GOT3 (cell line): Measurements from ENCODE around the gene TYR.
"Not testable (repeated sequence)": the region's sequence is repeated elsewhere in the genome, so short reads cannot be mapped to it uniquely, and the experiment has no call there.

Experiments
- DNase-seq: peaks from one replicate; lab custom pipeline; 2025; ENCODE audit warnings: mixed read lengths; lab: John Stamatoyannopoulos, UW

Gene TYR

DNA sequence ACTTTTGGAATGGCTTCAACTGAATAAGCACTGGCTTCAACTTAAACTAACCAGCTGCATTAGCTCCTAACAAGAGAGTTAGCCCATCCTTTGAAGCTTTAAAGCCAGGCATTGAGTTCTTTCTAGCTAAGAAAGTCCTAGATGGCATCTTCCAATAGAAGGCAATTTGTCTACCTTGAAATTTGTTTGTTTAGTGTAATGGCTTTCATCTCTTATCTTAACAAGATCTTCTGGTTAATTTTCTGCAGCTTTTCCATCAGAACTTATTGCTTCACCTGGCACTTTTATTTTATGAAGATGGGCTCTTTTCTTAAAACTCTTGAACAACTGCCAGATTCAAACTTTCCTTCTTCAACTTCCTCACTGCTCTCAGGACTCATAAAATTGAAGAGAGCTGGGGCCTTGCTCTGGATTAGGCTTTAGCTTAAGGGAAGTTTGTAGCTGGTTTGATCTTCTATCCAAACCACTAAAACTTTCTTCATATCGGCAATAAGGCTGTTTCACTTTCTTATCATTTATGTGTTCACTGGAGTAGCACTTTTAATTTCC is 94.9 kb downstream of the TYR start:
- not testable (repeated sequence) for DNase-seq

DNA sequence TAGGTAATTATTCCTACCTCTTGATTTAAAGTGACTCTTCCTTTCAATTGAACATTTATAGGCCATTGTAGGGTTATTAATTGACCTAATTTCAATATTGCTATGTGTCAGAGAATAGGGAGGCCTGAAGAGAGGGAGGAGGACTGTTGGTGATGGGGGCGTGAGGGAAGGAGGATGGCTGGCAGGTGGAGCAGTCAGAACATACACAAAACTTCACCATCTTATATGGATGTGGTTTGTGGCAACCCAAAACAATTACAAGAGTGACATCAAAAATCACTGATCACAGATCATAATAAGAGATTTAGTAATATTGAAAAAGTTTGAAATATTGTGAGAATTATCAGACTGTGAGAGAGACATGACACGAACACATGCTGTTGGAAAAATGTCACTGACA is 95.5 kb downstream of the TYR start:
- DNase-seq = not testable (repeated sequence)

DNA sequence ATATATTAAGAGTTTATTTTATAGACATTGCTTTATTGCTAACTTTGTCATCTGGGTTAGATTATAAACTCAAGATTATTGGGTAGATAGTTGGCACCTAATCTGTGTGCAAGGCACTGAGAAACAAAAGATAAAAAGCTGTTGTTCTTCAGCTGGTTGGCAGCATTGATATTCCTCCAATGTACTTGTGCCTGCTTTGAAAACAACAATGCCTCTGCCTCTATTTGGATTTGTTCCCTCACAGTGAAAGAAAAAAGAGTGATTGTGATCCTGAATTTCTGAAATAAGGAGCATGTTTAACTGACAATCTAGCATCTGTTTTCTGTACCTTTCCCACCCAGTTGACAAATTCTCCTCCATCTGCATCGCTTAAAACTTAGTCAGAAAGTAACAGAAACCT is 98.3 kb downstream of the TYR start:
- DNase-seq = no peak

DNA sequence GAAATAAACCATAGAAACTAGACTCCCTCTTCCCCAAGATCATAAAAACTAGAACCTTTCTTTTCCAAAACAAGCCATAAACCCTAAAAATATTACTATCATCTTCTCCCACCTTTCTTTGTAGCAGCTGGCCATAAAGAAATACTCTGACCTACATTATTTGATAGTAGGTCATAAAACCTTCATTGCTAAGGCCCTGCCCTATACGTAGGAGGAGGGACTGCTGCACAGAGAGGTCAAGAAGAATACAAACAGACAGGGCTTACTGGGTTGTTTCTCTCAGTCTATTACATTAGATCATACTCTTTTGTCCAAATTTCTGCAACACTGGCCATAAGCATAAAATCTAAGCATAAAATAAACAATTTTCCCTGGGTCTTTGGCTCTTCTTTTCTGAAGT is 101.5 kb downstream of the TYR start:
- no peak for DNase-seq

- DNase-seq = not testable (repeated sequence)
Observed at GRCh38 chr11:89281032-89281677, 103.5 kb downstream of the TYR start.

DNA sequence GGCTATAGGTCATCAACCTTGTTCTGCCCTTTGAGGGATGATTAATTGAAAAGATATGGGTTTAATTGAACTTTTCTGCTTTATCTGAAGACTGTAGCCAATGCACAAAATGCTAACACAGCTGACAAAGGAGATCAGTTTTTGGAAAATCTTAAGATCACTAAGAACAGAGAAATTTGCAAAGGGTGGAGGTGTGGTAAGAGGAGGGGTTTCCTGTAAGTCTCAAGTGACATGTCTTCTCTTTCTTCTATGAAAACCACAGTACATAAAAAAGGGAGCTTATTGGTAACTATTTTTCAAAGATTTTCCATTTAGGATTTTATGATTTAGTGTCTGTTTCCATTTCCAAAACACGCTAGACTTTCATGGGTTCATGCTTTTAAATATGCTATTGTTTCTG is 108.9 kb downstream of the TYR start:
- not testable (repeated sequence) for DNase-seq

DNA sequence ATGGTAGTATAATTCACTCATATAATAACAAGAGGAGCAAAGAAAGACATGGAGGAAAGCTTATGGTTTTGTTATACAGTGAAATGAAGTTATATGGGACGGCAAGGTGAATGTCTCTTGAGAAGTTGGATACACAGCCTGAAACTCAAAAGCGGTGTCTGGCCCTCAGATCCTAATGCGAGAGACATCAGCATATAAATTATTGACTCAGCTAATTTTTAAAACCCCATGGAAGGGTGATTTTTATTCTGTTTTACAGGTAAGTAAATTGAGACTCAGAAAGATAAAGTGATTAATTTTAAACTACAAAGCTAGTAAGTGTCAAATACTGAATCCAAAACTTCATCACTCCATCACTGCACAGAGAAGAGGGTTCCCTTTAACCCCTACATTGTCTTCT is 110.3 kb downstream of the TYR start:
- not testable (repeated sequence) for DNase-seq

- DNase-seq = no peak
Observed at GRCh38 chr11:89293965-89294679, 116.4 kb downstream of the TYR start.

DNA sequence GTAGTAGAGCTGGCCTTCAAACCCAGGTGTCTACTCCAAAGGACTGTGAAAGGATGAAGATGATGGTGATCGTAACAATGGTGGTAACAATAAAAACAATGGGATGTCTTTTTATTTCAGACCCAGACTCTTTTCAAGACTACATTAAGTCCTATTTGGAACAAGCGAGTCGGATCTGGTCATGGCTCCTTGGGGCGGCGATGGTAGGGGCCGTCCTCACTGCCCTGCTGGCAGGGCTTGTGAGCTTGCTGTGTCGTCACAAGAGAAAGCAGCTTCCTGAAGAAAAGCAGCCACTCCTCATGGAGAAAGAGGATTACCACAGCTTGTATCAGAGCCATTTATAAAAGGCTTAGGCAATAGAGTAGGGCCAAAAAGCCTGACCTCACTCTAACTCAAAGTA is 117.3 kb downstream of the TYR start:
- DNase-seq = not testable (repeated sequence)

DNA sequence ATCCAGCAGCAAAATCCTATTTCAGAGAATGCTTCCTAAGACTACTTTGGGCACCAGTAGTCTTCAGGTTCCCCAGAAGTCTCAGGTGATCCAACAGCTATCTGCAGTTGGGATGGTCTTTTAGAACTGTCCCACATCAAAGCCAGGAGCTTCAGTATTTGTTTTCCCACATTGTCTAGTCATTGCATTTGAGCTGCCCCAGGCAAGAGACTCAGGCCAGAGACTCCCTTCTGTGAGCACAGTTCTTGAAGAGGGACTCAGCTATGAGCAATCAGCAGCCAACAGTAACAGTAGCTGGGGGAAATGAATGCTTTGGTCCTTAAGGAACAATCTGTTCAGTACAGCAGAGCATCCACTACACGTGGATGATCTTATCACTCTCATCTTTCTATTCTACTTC is 125.4 kb downstream of the TYR start:
- not testable (repeated sequence) for DNase-seq

- not testable (repeated sequence) for DNase-seq
Observed at GRCh38 chr11:89308272-89308671, 130.6 kb downstream of the TYR start.

DNA sequence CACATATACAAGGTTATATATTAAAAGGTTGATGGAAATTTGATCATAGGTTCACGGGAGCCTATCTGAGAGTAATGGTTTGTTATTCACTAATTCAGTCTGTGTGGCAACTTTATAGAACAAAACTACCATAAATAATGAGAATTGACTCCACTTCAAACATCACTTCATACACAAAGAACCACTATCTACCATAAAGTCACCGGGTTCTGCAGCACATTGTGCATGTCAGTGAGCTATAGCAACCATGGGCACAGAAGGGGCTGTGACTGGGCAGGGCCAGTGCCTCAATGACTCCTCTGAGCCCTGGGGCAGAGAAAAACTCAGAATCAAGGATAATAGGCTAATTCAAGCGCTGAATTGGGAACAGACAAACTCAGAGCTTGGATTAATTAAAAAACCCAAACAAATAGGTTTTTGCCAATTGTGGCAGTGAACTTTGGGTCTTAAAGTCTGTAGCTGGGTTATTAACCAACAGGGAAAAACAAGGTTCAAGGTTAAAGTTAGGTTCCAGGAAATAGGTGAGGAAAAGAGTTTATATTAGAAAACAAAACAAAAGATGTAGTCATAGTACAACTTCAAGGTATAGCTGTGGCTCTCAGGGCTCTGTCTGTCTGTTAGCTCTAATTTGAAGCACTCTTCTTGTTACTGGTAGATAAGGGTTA is 131.8 kb downstream of the TYR start:
- DNase-seq = not testable (repeated sequence)

GRCh38 chr11:89310607-89311006 is 132.9 kb downstream of the TYR start:
- DNase-seq = not testable (repeated sequence)

DNA sequence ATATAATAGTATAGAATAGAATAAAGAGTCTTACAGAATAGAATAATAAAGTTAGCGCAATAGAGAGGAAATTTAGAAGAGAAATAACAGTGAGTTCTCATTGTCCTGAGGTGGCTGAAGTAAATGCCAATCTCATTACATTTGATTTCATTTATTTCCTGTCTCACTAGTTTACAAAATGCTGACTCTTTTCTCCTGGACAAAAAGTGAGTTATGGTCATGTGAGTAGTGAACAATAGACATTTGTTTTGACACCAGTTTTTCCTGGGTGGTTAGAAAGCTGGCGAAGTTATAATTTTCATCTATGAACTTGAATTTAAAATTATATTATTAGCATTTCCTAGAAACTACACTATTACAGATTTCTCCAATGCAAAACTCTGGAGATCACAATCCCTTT is 143.7 kb downstream of the TYR start:
- no peak for DNase-seq

DNA sequence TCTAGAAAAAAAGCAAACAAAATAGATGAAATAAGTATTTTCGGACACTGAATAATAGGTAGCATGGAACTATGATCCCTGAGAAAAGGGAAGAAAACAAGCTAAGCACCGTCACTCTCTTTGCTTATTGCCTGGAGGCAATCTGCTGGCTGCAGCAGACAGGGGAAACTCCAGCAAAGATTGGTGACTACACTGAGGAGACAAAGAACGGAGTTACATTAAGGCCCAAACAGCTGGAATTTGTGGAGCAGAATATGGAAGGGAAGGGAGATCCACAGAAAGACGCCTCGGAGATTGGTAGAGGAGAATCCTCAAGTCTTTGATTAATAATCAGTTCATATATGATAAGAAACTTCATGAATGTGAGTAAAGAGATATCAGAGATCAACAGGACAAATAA is 150.2 kb downstream of the TYR start:
- DNase-seq = no peak

- DNase-seq = not testable (repeated sequence)
Observed at GRCh38 chr11:89331940-89332339, 154.3 kb downstream of the TYR start.

- not testable (repeated sequence) for DNase-seq
Observed at GRCh38 chr11:89333704-89334103, 156.0 kb downstream of the TYR start.

DNA sequence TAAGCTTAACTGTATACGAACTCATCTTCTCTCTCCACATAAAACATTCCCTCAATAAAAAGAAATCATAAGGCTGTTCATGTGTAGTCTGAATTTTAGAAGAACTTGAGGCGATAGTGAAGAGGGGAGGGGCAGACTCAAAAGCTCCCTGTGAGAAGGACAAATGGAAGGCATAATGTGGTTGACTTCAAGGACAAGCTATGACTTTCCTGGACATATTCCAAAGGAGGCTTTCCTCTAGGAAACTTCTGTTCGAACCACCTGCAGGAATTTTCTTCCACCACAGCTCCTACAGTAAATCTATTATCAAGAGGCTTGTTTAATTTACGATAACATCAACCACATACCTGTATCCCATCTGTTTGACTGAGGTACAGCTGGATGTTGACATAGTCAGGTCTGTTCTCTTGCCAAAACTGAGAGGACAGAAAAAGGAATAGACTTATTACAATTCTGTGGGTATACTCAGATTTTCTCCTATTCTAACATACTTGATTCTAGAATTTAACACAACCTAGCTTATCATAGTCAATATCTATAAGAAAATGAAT is 159.5 kb downstream of the TYR start:
- not testable (repeated sequence) for DNase-seq

DNA sequence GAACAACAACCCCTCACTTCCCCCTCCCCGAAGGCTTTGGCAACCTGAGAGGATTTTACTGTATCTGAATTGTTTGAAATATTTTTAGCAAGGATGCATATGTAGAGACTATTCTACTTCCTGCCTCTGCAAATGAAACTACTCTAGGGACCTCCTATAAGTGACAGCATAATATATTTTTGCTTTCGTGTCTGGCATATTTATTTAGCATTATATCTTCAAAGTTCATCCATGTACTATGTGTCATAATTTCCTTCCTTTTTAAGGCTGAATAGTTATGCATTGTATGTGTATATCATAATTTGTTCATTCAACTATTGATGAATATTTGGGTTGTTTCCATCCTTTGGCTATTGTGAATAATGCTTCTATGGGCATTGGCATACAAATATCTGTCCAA is 160.4 kb downstream of the TYR start:
- DNase-seq = not testable (repeated sequence)

DNA sequence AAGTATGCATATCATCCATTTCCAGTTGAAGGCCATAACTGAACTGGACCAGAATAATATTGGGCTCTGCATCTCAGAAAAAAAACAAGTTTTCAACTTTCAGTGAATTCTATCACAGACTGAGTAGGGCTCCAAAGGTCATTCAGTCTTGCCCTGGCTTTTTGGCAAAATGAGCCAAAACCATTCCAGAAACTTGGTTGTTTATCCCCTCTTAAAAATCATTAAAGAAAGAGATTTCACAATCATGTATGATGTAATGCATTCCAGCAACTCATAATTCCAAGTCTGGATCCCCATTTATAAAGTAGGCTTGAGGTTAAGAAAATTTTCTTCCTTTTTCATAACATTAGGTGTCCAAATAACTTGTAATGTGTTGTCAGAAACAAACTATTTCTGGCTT is 162.8 kb downstream of the TYR start:
- DNase-seq = not testable (repeated sequence)

GRCh38 chr11:89342880-89343572 is 165.4 kb downstream of the TYR start:
- DNase-seq = not testable (repeated sequence)
